NCI-H146 treated with DMSO at 0.1 percent for 48 hours (cell line): ENCODE results near the gene AFF1.

Source experiments
- DNase-seq: peaks from one replicate; lab custom pipeline; 2025; ENCODE audit not compliant: unreplicated experiment; lab: John Stamatoyannopoulos, UW

Gene AFF1, protein sequence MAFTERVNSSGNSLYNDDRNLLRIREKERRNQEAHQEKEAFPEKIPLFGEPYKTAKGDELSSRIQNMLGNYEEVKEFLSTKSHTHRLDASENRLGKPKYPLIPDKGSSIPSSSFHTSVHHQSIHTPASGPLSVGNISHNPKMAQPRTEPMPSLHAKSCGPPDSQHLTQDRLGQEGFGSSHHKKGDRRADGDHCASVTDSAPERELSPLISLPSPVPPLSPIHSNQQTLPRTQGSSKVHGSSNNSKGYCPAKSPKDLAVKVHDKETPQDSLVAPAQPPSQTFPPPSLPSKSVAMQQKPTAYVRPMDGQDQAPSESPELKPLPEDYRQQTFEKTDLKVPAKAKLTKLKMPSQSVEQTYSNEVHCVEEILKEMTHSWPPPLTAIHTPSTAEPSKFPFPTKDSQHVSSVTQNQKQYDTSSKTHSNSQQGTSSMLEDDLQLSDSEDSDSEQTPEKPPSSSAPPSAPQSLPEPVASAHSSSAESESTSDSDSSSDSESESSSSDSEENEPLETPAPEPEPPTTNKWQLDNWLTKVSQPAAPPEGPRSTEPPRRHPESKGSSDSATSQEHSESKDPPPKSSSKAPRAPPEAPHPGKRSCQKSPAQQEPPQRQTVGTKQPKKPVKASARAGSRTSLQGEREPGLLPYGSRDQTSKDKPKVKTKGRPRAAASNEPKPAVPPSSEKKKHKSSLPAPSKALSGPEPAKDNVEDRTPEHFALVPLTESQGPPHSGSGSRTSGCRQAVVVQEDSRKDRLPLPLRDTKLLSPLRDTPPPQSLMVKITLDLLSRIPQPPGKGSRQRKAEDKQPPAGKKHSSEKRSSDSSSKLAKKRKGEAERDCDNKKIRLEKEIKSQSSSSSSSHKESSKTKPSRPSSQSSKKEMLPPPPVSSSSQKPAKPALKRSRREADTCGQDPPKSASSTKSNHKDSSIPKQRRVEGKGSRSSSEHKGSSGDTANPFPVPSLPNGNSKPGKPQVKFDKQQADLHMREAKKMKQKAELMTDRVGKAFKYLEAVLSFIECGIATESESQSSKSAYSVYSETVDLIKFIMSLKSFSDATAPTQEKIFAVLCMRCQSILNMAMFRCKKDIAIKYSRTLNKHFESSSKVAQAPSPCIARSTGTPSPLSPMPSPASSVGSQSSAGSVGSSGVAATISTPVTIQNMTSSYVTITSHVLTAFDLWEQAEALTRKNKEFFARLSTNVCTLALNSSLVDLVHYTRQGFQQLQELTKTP

GRCh38 chr4:86934771-86935565 lies at the start of gene AFF1:
Gene AFF1, plus strand, starts transcription at chr4:86935011. Its CDS starts 13,523 bp downstream, at chr4:86948534.
- DNase-seq, result peak; percentile 21

GRCh38 chr4:86890790-86891189 lies 44.0 kb upstream of the AFF1 start:
- no peak for DNase-seq

GRCh38 chr4:86891762-86892635 lies 42.8 kb upstream of the AFF1 start, which contains the start of gene C4orf36:
Gene C4orf36, minus strand, starts transcription at chr4:86892422. Its CDS starts 902 bp downstream, at chr4:86891520.
- no peak for DNase-seq

GRCh38 chr4:86892636-86892960 lies 42.2 kb upstream of the AFF1 start:
- no peak for DNase-seq

- DNase-seq, result no peak
Observed at GRCh38 chr4:86893136-86893535, 41.7 kb upstream of the AFF1 start.

GRCh38 chr4:86894455-86894854 lies 40.4 kb upstream of the AFF1 start:
- DNase-seq, result no peak

DNA sequence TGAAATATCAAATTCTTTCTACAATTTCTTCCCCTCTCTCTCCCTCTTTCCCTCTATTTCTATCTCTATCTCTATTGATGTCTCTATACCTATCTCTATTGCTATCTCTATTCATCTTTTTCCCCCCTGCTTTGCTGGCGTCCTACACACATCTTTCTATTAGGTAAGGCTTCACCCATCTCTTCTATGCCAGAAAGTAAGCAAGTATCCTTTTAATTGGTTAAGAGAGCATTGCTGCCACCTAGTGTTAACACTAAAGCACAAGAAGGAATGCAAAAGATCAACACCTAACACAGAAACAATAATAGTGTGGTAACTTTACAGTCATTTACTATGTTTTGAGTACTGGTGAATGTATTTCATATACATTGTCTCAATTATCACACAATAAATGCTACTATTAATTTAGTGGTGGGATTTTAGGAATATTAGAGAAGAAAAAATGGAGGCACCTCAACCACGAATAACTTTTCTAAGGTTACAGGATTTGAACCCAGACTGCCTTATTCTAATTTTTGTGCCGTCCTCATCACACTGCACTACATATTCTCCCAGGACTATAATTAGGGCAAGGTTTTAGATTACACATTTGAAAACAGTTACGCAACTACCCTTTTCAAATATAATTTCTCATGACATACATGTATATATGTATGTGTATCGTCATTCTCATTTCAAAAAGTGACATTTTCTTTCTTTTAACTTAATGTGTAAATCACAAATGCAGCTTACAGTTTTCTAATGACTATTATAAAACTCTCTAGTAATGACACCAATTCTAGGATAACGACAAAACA lies 38.9 kb upstream of the AFF1 start:
- DNase-seq, result peak; percentile 3

GRCh38 chr4:86896596-86896995 lies 38.2 kb upstream of the AFF1 start:
- DNase-seq, result no peak

DNA sequence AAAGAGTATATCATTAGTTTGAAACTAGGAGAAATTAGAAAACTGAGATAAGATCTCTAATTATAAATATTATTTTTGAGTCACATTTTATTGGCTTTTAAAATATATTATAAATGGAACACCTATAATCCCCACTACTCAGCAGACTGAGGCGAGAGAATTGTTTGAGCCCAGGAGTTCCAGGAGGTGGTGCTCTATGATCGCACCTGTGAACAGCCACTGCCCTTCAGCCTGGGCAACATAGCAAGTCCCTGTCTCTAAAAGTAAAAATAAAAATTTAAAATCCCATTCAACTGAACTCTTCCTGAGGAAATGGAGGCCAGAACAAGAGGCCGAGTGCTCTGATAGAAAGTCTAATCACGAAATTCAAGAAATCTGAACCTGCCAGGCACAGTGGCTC lies 36.2 kb upstream of the AFF1 start:
- no peak for DNase-seq

- no peak for DNase-seq
Observed at GRCh38 chr4:86901864-86902263, 32.9 kb upstream of the AFF1 start.

GRCh38 chr4:86908251-86908657 lies 26.6 kb upstream of the AFF1 start:
- DNase-seq, result no peak

DNA sequence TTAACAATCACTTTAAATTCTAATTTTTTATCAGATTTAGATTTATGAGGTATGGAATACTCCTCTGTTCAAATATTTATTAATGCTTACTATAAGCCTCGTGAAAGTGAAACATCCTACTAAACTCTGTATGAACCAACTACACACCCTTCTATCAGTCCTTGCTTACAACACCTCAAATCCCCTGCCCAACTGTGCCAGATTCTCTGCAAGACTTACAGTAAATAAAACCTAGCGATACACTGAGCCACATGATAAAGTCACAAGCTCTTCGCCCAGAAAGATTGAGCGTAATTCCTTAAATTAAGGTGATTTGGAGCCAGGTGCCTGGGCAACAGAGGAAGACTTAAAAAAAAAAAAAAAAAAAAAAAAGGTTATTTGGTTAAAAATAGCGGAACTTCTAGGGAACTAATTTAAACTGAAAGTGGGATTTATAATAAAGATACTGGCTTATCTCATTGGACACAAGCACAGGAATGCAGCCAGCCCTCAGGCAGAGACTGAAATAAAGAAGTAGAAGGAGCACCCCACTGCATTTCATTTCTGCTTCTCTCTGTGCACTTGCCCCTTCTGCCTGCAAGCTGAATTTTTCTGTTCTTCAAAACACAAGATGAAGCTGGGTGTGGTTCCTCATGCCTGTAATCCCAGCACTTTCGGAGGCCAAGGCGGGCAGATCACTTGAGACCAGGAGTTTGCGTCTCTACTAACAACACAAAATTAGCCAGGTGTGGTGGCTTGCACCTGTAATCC lies 25.1 kb upstream of the AFF1 start:
- no peak for DNase-seq

DNA sequence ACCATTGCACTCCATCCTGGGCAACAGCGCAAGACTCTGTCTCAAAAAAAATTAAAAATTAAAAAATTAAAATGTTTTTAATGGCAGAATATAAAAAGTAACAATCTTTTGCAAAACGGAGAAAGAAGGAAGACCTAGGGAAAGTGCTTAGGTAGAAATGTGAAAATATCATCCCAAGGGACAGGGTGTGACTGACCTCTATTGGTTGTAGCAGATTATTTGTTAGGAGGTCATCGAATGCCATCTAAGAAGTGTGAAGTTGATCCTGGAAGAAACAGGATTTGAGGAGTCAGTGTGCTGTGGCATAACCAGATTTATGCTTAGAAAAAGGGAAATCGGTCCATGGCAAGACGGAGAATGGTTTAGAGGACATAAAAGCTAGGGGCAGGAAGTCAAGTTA lies 24.4 kb upstream of the AFF1 start:
- no peak for DNase-seq

GRCh38 chr4:86910820-86911684 lies 23.8 kb upstream of the AFF1 start:
- DNase-seq, result no peak

- DNase-seq, result no peak
Observed at GRCh38 chr4:86916392-86916791, 18.4 kb upstream of the AFF1 start.

GRCh38 chr4:86917212-86918039 lies 17.4 kb upstream of the AFF1 start:
- DNase-seq, result no peak
